HFFc6 (cell line): ENCODE results near the gene PALMD. TPM values are rescaled to one million over a fixed set of nuclear protein-coding genes. Genes with fewer than 3 reads are reported as not detected.

Experiments used
- DNase-seq: peaks from one replicate; pipeline ENCODE4 v3.0.0-alpha.2; 2018
- H3K27ac Mint-ChIP-seq: 2 replicates; pipeline ENCODE4 v1.8.0; 2020; ENCODE audit warnings: mild to moderate bottlenecking, mixed read lengths
- H3K27me3 Mint-ChIP-seq: 2 replicates; pipeline ENCODE4 v1.8.0; 2021; ENCODE audit warnings: mild to moderate bottlenecking, moderate library complexity, mixed read lengths; ENCODE audit not compliant: insufficient read depth
- H3K36me3 Mint-ChIP-seq: 2 replicates; pipeline ENCODE4 v1.8.0; 2021; ENCODE audit warnings: low read depth, mixed read lengths
- H3K4me1 Mint-ChIP-seq: 2 replicates; pipeline ENCODE4 v1.8.0; 2020; ENCODE audit warnings: low read depth, mixed read lengths
- H3K4me3 Mint-ChIP-seq: 2 replicates; pipeline ENCODE4 v1.8.0; 2020; ENCODE audit warnings: mild to moderate bottlenecking, moderate library complexity, mixed read lengths
- H3K9me3 Mint-ChIP-seq: 2 replicates; pipeline ENCODE4 v1.8.0; 2020; ENCODE audit warnings: mild to moderate bottlenecking, mixed read lengths
- CTCF ChIP-seq: fragments of 200-600 bp; sonication (generic); IDR thresholded peaks from 2 replicates; pipeline ENCODE4 v1.5.0; 2021; ENCODE audit warnings: antibody characterized with exemption, mild to moderate bottlenecking
- total RNA-seq, 6 experiments: library from RNA; stranded (reverse); fragmentation: NEBNext Ultra II Directional; extraction: Animal tissue kit (Norgen Biotek cat#: 25700); gene quantifications; 2 replicates in 1 of 6; 3 replicates in 5 of 6; pipeline ENCODE4 v1.2.3, GENCODE V29; 2021

The PALMD gene
- total RNA-seq, 6 experiments from 2014 or later: not detected

- DNase-seq: peak; percentile 70
- TF ChIP-seq CTCF: peak; percentile 82
- no peak overlapping the region for H3K4me3 Mint-ChIP-seq
- no peaks in the 10 kb centered on the region for H3K9me3 Mint-ChIP-seq
- no peaks in the 10 kb centered on the region for H3K36me3 Mint-ChIP-seq
- H3K4me1 Mint-ChIP-seq: peaks cover 19% of the 10 kb centered on the region
- H3K27ac Mint-ChIP-seq: 0 out of 2 replicates have a peak overlapping the region, but pooled peaks have one; percentile 26
- peaks cover 8% of the 10 kb centered on the region; the same call in 1 of the 2 replicates for H3K27me3 Mint-ChIP-seq
These were observed 39.7 kb downstream of the PALMD start for GRCh38 chr1:99685516-99686180.

- no peak for DNase-seq
- Mint-ChIP-seq H3K36me3 (no peaks in the 10 kb centered on the region), H3K27me3 (peaks cover 9% of the 10 kb centered on the region), H3K9me3 (no peaks in the 10 kb centered on the region), H3K4me3 (no peak overlapping the region), H3K27ac (no peak overlapping the region), H3K4me1 (no peaks in the 10 kb centered on the region)
- TF ChIP-seq CTCF: no peak
These were observed 45.3 kb downstream of the PALMD start for GRCh38 chr1:99691175-99691574.

GRCh38 chr1:99696616-99697015 is 50.7 kb downstream of the PALMD start:
- Mint-ChIP-seq H3K4me1 (no peaks in the 10 kb centered on the region), H3K27ac (no peak overlapping the region), H3K27me3 (peaks cover 14% of the 10 kb centered on the region), H3K9me3 (no peaks in the 10 kb centered on the region), H3K36me3 (no peaks in the 10 kb centered on the region), H3K4me3 (no peak overlapping the region)
- TF ChIP-seq CTCF: no peak
- DNase-seq: no peak

GRCh38 chr1:99697580-99697979 is 51.7 kb downstream of the PALMD start:
- TF ChIP-seq CTCF: no peak
- Mint-ChIP-seq H3K27me3 (peaks cover 14% of the 10 kb centered on the region), H3K27ac (no peak overlapping the region), H3K4me1 (no peaks in the 10 kb centered on the region), H3K36me3 (no peaks in the 10 kb centered on the region), H3K9me3 (no peaks in the 10 kb centered on the region), H3K4me3 (no peak overlapping the region)
- DNase-seq: no peak

- no peak for DNase-seq
- no peaks in the 10 kb centered on the region for H3K9me3 Mint-ChIP-seq
- no peaks in the 10 kb centered on the region for H3K36me3 Mint-ChIP-seq
- no peak overlapping the region for H3K4me3 Mint-ChIP-seq
- H3K27ac Mint-ChIP-seq: no peak overlapping the region
- peaks cover 14% of the 10 kb centered on the region for H3K27me3 Mint-ChIP-seq
- no peaks in the 10 kb centered on the region for H3K4me1 Mint-ChIP-seq
- TF ChIP-seq CTCF: no peak
These were observed 54.1 kb downstream of the PALMD start for GRCh38 chr1:99700020-99700419.

- H3K4me3 Mint-ChIP-seq: no peak overlapping the region
- TF ChIP-seq CTCF: no peak
- no peaks in the 10 kb centered on the region for H3K4me1 Mint-ChIP-seq
- peaks cover 8% of the 10 kb centered on the region for H3K27me3 Mint-ChIP-seq
- H3K36me3 Mint-ChIP-seq: no peaks in the 10 kb centered on the region
- H3K9me3 Mint-ChIP-seq: no peaks in the 10 kb centered on the region
- DNase-seq: no peak
- H3K27ac Mint-ChIP-seq: no peak overlapping the region
These were observed 56.3 kb downstream of the PALMD start for GRCh38 chr1:99702221-99702620.
